RWPE2 (cell line): ENCODE results near the gene EIF6.

ENCODE experiments used
- ATAC-seq: fragments of 200-7000 bp; cut with Tn5 transposase; 3 replicates; pipeline ENCODE4 v1.9.1; 2021; ENCODE audit warnings: low read depth
- DNase-seq: peaks from one replicate; pipeline ENCODE4 v3.0.0-alpha.2; 2020; ENCODE audit warnings: low spot score
- H3K27ac ChIP-seq: fragments of 450-650 bp; 2 replicates; pipeline ENCODE4 v1.5.1; 2017; ENCODE audit warnings: mild to moderate bottlenecking; ENCODE audit not compliant: poor library complexity, severe bottlenecking
- H3K27me3 ChIP-seq: fragments of 250-450 bp; sonication (Bioruptor Pico); 2 replicates; pipeline ENCODE4 v1.5.1; 2021; ENCODE audit warnings: mild to moderate bottlenecking, moderate library complexity; ENCODE audit not compliant: insufficient read depth, poor library complexity, severe bottlenecking
- H3K36me3 ChIP-seq: fragments of 250-450 bp; sonication (Bioruptor Pico); 2 replicates; pipeline ENCODE4 v1.5.1; 2020; ENCODE audit warnings: low read depth, mild to moderate bottlenecking, moderate library complexity
- H3K4me1 ChIP-seq: fragments of 250-450 bp; sonication (Bioruptor Pico); 2 replicates; pipeline ENCODE4 v1.5.1; 2021; ENCODE audit warnings: mild to moderate bottlenecking, moderate library complexity; ENCODE audit not compliant: insufficient read depth, poor library complexity, severe bottlenecking
- H3K4me3 ChIP-seq: fragments of 250-450 bp; sonication (Bioruptor Pico); 2 replicates; pipeline ENCODE4 v1.5.1; 2021; ENCODE audit warnings: mild to moderate bottlenecking, moderate library complexity; ENCODE audit not compliant: severe bottlenecking
- H3K9me3 ChIP-seq: fragments of 250-450 bp; sonication (Bioruptor Pico); 2 replicates; pipeline ENCODE4 v1.5.1; 2021; ENCODE audit warnings: mild to moderate bottlenecking, moderate library complexity; ENCODE audit not compliant: severe bottlenecking
- CTCF ChIP-seq: fragments of 450-650 bp; IDR thresholded peaks from one replicate; pipeline ENCODE4 v1.5.1; 2017; ENCODE audit warnings: mild to moderate bottlenecking, moderate library complexity; ENCODE audit not compliant: poor library complexity, severe bottlenecking

The EIF6 gene

DNA sequence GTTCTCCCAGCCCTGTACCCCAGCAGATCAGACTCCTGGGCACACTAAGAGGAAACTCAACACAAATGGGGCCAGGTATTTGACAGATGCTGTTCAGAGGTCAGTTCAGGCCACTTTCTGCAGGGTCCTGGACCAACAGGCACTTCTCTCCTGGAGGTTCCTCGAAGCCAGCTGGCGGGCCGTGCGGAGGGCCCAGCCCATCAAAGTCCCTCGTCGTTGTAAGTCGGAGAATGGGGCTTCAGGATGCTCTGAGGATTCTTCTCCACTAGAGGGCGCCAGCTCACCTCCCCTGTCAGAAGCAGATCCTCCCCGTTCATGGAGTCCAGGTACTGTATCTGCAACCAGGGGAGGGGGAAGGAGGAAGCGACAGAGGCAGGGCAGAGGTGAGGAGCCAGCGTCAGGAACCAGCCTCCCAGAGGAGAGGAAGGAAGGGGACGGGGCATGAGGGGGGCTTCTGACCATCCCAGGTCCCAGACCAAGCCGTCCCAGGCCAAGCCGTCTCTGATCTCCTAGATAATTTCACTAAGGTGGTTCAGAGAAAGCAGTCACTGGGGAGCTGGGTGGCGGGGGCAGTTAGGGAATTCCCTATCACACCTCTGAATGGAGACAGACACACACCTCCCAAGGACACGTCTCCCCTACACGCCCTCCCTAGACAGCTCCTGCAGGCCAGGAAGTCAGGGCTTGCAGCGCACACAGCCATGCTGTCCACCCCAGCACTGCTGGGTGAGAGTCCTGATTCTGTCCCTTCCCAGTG, 19.3 kb upstream of the EIF6 start:
- peak; percentile 31 for ATAC-seq
- TF ChIP-seq CTCF: peak; percentile 100
- peak; percentile 93 for DNase-seq
- no peaks in the 10 kb centered on the region for H3K27me3 ChIP-seq
- H3K9me3 ChIP-seq: no peaks in the 10 kb centered on the region
- peaks cover 31% of the 10 kb centered on the region for H3K36me3 ChIP-seq
- H3K27ac ChIP-seq: peak overlapping the region; percentile 99
- peaks cover 71% of the 10 kb centered on the region for H3K4me1 ChIP-seq
- no peak overlapping the region for H3K4me3 ChIP-seq

DNA sequence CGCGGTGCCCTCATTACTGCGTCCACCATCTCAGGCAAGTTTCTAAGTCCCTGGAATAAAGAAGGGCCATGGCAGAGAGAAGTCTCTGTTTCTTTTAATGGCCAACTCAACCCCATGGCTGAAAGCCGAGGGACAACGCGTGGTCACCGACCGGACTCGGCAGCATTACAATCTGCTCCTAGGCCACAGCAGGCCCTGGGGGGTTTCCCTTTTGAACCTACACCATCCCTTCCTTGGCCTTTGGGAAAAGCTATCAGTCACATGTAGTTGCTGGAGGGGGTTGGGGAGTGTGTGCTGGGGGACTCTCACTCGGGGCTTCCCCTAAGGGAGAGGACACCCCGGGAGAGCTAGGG, 18.8 kb upstream of the EIF6 start:
- no peak overlapping the region for H3K4me3 ChIP-seq

DNA sequence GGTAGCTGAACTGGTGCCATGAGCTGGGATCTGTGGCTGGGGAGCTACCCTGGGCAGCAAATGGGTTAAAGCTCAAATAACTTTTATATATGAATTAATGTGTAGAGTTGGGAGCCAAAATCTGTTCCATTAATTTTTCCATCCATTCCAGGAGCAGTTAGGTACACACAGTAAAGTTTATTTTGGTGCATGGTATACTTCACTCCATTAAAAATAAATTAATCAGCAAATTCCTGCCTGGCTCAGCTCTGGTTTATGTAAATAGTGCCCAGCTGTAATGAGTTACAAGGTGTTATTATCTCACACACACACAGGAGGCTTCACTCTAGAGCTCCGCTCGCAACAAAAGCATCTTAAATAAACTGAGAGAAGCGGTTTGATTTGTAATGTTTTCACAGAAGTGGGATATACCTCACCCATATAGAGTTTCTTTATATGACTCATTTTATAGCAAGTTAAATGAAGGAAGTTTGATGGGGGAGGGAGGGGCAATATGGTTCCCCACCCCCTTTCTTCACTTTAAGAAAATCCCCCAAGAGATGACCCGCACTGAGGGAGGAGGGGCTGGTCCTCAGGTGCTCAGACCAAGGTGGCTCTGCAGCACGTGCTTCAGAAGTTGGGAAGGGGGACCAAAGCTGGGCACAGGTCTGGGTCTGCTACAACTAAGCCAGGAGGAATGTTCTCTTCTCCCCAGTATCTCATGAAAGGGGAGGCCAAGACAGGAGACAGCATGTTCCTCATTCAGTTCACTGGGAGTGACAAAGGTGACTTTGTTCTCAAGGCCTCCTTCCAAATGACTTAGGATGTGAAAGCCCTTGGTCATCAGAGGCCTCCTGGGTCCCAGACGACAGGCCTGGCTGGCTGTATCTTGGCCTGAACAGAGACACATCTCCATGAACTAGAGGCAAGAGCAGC, 18.1 kb upstream of the EIF6 start:
- Histone ChIP-seq H3K27me3 (no peaks in the 10 kb centered on the region), H3K4me3 (no peak overlapping the region), H3K4me1 (peaks cover 58% of the 10 kb centered on the region), H3K9me3 (no peaks in the 10 kb centered on the region), H3K36me3 (peaks cover 28% of the 10 kb centered on the region), H3K27ac (peak overlapping the region; percentile 99)
- no peak for TF ChIP-seq CTCF
- DNase-seq (peak; percentile 79), ATAC-seq (peak; percentile 8)

More for the DNA sequence above, 18.8 kb upstream of the EIF6 start:
- DNase-seq (peak; percentile 75), ATAC-seq (no peak)
- peaks cover 28% of the 10 kb centered on the region for H3K36me3 ChIP-seq
- H3K4me1 ChIP-seq: peaks cover 65% of the 10 kb centered on the region
- TF ChIP-seq CTCF: no peak
- peak overlapping the region; percentile 99 for H3K27ac ChIP-seq
- H3K27me3 ChIP-seq: no peaks in the 10 kb centered on the region
- no peaks in the 10 kb centered on the region for H3K9me3 ChIP-seq

GRCh38 chr20:35301426-35301825, 16.9 kb upstream of the EIF6 start:
- H3K4me1 ChIP-seq: peaks cover 51% of the 10 kb centered on the region
- peak overlapping the region; percentile 99 for H3K27ac ChIP-seq
- H3K4me3 ChIP-seq: no peak overlapping the region
- peaks cover 24% of the 10 kb centered on the region for H3K36me3 ChIP-seq
- TF ChIP-seq CTCF: no peak
- H3K9me3 ChIP-seq: no peaks in the 10 kb centered on the region
- no peaks in the 10 kb centered on the region for H3K27me3 ChIP-seq
- ATAC-seq (no peak), DNase-seq (peak; percentile 42)
